WTC11 (cell line): ENCODE data around the gene IL6ST. TPM values are rescaled to one million over a fixed set of nuclear protein-coding genes. Genes with fewer than 3 reads are reported as not detected.

Experiments used
- ATAC-seq: fragments of 200-7000 bp; cut with Tn5 transposase; 2 replicates; pipeline ENCODE4 v1.10.0; 2021; ENCODE audit warnings: mild to moderate bottlenecking, moderate library complexity
- CTCF ChIA-PET: fragments of 300-600 bp; sonication (Branson Sonifier 250); formaldehyde crosslinking; loops from one replicate; lab custom pipeline; 2021; ENCODE audit warnings: antibody characterized with exemption; lab: Charles Lee
- POLR2A ChIA-PET: fragments of 350-600 bp; sonication (Branson Sonifier 250); formaldehyde crosslinking; loops from one replicate; lab custom pipeline; 2021; ENCODE audit warnings: antibody characterized with exemption; lab: Charles Lee
- DNase-seq: peaks from one replicate; pipeline ENCODE4 v3.0.0; 2021; ENCODE audit warnings: low spot score
- H3K27ac Mint-ChIP-seq: 2 replicates; pipeline ENCODE4 v1.8.0; 2021; ENCODE audit warnings: mixed read lengths
- H3K27me3 Mint-ChIP-seq: 2 replicates; pipeline ENCODE4 v1.8.0; 2021; ENCODE audit warnings: low read depth, mild to moderate bottlenecking, moderate library complexity, mixed read lengths
- H3K36me3 Mint-ChIP-seq: 2 replicates; pipeline ENCODE4 v1.8.0; 2021; ENCODE audit warnings: mixed read lengths
- H3K4me1 Mint-ChIP-seq: 2 replicates; pipeline ENCODE4 v1.8.0; 2022; ENCODE audit warnings: mixed read lengths
- H3K4me3 Mint-ChIP-seq: 2 replicates; pipeline ENCODE4 v1.8.0; 2021; ENCODE audit warnings: mild to moderate bottlenecking, moderate library complexity, mixed read lengths
- H3K9me3 Mint-ChIP-seq: 2 replicates; pipeline ENCODE4 v1.8.0; 2021; ENCODE audit warnings: mixed read lengths
- ATF1 ChIP-seq: sonication (generic); formaldehyde crosslinking; IDR thresholded peaks from 2 replicates; pipeline ENCODE4 v1.8.1; 2023; ENCODE audit warnings: mild to moderate bottlenecking, moderate library complexity, missing genetic modification reagents
- MXD4 ChIP-seq: fragments of 250-450 bp; sonication (Bioruptor Pico); IDR thresholded peaks from 2 replicates; pipeline ENCODE4 v1.8.0; 2021; ENCODE audit warnings: mild to moderate bottlenecking, moderate library complexity, borderline replicate concordance
- NFATC4 ChIP-seq: fragments of 250-450 bp; sonication (Bioruptor Pico); IDR thresholded peaks from 2 replicates; pipeline ENCODE4 v1.9.0; 2021; ENCODE audit warnings: mild to moderate bottlenecking
- NR3C1 ChIP-seq: sonication (generic); formaldehyde crosslinking; conservative IDR thresholded peaks from 2 replicates; pipeline ENCODE4 v1.8.1; 2023; ENCODE audit warnings: low read depth, mild to moderate bottlenecking, missing genetic modification reagents
- PRRX2 ChIP-seq: fragments of 250-450 bp; sonication (Bioruptor Pico); IDR thresholded peaks from 2 replicates; pipeline ENCODE4 v1.8.0; 2021; ENCODE audit warnings: mild to moderate bottlenecking
- SMAD4 ChIP-seq: sonication (generic); formaldehyde crosslinking; IDR thresholded peaks from 2 replicates; pipeline ENCODE4 v1.8.0; 2022; ENCODE audit warnings: mild to moderate bottlenecking, missing genetic modification reagents
- ZBTB21 ChIP-seq: sonication (generic); formaldehyde crosslinking; IDR thresholded peaks from 2 replicates; pipeline ENCODE4 v1.8.1; 2023; ENCODE audit warnings: mild to moderate bottlenecking, missing genetic modification reagents, borderline replicate concordance
- ZNF121 ChIP-seq: sonication (generic); formaldehyde crosslinking; IDR thresholded peaks from 2 replicates; pipeline ENCODE4 v1.8.0; 2023; ENCODE audit warnings: missing genetic modification reagents
- ZNF232 ChIP-seq: sonication (generic); formaldehyde crosslinking; IDR thresholded peaks from 2 replicates; pipeline ENCODE4 v1.8.0; 2022; ENCODE audit warnings: mild to moderate bottlenecking, missing genetic modification reagents
- ZNF396 ChIP-seq: fragments of 250-450 bp; sonication (Bioruptor Pico); IDR thresholded peaks from 2 replicates; pipeline ENCODE4 v1.8.0; 2021; ENCODE audit warnings: mild to moderate bottlenecking, moderate library complexity, borderline replicate concordance
- ZNF423 ChIP-seq: fragments of 250-450 bp; sonication (Bioruptor Pico); IDR thresholded peaks from 2 replicates; pipeline ENCODE4 v2.1.2; 2022; ENCODE audit warnings: mild to moderate bottlenecking, moderate library complexity
- ZNF671 ChIP-seq: fragments of 250-450 bp; sonication (Bioruptor Pico); IDR thresholded peaks from 2 replicates; pipeline ENCODE4 v1.8.0; 2021; ENCODE audit warnings: mild to moderate bottlenecking
- total RNA-seq: library from RNA; stranded (reverse); gene quantifications from 3 replicates; pipeline ENCODE4 v1.2.3, GENCODE V29; 2021
- TF ChIP-seq, protein P1 (sequence below): sonication (generic); formaldehyde crosslinking; IDR thresholded peaks from 2 replicates; pipeline ENCODE4 v1.8.0; 2022; ENCODE audit warnings: mild to moderate bottlenecking, missing genetic modification reagents
- TF ChIP-seq, protein P2 (sequence below): sonication (generic); formaldehyde crosslinking; IDR thresholded peaks from 2 replicates; pipeline ENCODE4 v1.8.0; 2023; ENCODE audit warnings: mild to moderate bottlenecking, missing genetic modification reagents
- TF ChIP-seq, protein P3 (sequence below): sonication (generic); formaldehyde crosslinking; IDR thresholded peaks from 2 replicates; pipeline ENCODE4 v1.8.1; 2023; ENCODE audit warnings: mild to moderate bottlenecking, missing genetic modification reagents, moderate library complexity
- TF ChIP-seq, protein P4 (sequence below): sonication (generic); formaldehyde crosslinking; IDR thresholded peaks from 2 replicates; pipeline ENCODE4 v1.8.0; 2022; ENCODE audit warnings: mild to moderate bottlenecking, missing genetic modification reagents
- TF ChIP-seq, protein P5 (sequence below): sonication (generic); formaldehyde crosslinking; IDR thresholded peaks from 2 replicates; pipeline ENCODE4 v1.8.1; 2022; ENCODE audit warnings: missing genetic modification reagents, borderline replicate concordance
- TF ChIP-seq, protein P6 (sequence below): fragments of 250-450 bp; sonication (Bioruptor Pico); conservative IDR thresholded peaks from 2 replicates; pipeline ENCODE4 v1.9.0; 2021; ENCODE audit warnings: mild to moderate bottlenecking
- TF ChIP-seq, protein P7 (sequence below): fragments of 250-450 bp; sonication (Bioruptor Pico); IDR thresholded peaks from 2 replicates; pipeline ENCODE4 v2.1.2; 2022; ENCODE audit warnings: mild to moderate bottlenecking, moderate library complexity
- TF ChIP-seq, protein P8 (sequence below): sonication (generic); formaldehyde crosslinking; IDR thresholded peaks from 2 replicates; pipeline ENCODE4 v1.8.1; 2023; ENCODE audit warnings: mild to moderate bottlenecking, missing genetic modification reagents, moderate library complexity
- TF ChIP-seq, protein P9 (sequence below): fragments of 250-450 bp; sonication (Bioruptor Pico); IDR thresholded peaks from 2 replicates; pipeline ENCODE4 v1.9.0; 2021; ENCODE audit warnings: mild to moderate bottlenecking
- TF ChIP-seq, protein P10 (sequence below): sonication (generic); formaldehyde crosslinking; conservative IDR thresholded peaks from 2 replicates; pipeline ENCODE4 v1.8.1; 2023; ENCODE audit warnings: mild to moderate bottlenecking, low read depth, missing genetic modification reagents, moderate library complexity

IL6ST gene
- total RNA-seq, 1 experiment from 2014 or later = 8.4 TPM

DNA sequence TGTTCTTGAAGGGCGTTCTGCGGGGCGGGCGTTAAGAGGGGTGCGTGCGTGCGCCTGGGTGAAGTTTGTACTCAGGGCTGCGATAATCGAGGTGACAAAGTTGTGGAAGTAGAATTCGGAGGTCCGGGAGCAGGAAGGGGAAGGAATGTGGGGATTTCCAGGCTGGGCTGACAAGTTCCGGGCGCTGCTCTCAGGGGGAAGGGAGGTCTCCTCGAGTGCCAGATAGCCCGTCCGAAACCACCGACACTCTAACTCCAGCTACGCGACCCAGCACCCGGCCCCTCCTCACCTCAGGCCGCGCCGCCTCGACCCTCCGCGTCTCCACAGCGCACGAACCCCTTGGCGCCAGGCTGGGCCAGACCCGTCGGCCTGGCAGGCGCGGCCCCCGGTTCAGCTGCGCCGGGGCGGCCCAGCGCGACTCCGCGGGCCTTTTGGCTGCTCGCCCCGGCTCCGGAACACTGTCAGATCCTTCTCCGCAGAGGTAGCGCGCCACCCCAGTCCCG lies at the start of gene IL6ST (continued):
- TF ChIP-seq ZNF423 = no peak
- TF ChIP-seq, protein P1, sequence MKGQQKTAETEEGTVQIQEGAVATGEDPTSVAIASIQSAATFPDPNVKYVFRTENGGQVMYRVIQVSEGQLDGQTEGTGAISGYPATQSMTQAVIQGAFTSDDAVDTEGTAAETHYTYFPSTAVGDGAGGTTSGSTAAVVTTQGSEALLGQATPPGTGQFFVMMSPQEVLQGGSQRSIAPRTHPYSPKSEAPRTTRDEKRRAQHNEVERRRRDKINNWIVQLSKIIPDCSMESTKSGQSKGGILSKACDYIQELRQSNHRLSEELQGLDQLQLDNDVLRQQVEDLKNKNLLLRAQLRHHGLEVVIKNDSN (CRISPR knock-in tag) = no peak
- TF ChIP-seq, protein P2, sequence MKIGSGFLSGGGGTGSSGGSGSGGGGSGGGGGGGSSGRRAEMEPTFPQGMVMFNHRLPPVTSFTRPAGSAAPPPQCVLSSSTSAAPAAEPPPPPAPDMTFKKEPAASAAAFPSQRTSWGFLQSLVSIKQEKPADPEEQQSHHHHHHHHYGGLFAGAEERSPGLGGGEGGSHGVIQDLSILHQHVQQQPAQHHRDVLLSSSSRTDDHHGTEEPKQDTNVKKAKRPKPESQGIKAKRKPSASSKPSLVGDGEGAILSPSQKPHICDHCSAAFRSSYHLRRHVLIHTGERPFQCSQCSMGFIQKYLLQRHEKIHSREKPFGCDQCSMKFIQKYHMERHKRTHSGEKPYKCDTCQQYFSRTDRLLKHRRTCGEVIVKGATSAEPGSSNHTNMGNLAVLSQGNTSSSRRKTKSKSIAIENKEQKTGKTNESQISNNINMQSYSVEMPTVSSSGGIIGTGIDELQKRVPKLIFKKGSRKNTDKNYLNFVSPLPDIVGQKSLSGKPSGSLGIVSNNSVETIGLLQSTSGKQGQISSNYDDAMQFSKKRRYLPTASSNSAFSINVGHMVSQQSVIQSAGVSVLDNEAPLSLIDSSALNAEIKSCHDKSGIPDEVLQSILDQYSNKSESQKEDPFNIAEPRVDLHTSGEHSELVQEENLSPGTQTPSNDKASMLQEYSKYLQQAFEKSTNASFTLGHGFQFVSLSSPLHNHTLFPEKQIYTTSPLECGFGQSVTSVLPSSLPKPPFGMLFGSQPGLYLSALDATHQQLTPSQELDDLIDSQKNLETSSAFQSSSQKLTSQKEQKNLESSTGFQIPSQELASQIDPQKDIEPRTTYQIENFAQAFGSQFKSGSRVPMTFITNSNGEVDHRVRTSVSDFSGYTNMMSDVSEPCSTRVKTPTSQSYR (CRISPR knock-in tag) = no peak
- TF ChIP-seq, protein P3, sequence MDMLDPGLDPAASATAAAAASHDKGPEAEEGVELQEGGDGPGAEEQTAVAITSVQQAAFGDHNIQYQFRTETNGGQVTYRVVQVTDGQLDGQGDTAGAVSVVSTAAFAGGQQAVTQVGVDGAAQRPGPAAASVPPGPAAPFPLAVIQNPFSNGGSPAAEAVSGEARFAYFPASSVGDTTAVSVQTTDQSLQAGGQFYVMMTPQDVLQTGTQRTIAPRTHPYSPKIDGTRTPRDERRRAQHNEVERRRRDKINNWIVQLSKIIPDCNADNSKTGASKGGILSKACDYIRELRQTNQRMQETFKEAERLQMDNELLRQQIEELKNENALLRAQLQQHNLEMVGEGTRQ (CRISPR knock-in tag) = no peak
- TF ChIP-seq, protein P4, sequence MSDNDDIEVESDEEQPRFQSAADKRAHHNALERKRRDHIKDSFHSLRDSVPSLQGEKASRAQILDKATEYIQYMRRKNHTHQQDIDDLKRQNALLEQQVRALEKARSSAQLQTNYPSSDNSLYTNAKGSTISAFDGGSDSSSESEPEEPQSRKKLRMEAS (CRISPR knock-in tag) = no peak; the same call in 1 of the 2 replicates
- TF ChIP-seq MXD4 (CRISPR knock-in tag) = no peak
- no peak for TF ChIP-seq ATF1 (CRISPR knock-in tag)
- no peak for TF ChIP-seq NR3C1
- TF ChIP-seq, protein P5, sequence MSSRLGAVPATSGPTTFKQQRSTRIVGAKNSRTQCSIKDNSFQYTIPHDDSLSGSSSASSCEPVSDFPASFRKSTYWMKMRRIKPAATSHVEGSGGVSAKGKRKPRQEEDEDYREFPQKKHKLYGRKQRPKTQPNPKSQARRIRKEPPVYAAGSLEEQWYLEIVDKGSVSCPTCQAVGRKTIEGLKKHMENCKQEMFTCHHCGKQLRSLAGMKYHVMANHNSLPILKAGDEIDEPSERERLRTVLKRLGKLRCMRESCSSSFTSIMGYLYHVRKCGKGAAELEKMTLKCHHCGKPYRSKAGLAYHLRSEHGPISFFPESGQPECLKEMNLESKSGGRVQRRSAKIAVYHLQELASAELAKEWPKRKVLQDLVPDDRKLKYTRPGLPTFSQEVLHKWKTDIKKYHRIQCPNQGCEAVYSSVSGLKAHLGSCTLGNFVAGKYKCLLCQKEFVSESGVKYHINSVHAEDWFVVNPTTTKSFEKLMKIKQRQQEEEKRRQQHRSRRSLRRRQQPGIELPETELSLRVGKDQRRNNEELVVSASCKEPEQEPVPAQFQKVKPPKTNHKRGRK (CRISPR knock-in tag) = no peak
- no peak; the same call in 1 of the 2 replicates for TF ChIP-seq ZBTB21

DNA sequence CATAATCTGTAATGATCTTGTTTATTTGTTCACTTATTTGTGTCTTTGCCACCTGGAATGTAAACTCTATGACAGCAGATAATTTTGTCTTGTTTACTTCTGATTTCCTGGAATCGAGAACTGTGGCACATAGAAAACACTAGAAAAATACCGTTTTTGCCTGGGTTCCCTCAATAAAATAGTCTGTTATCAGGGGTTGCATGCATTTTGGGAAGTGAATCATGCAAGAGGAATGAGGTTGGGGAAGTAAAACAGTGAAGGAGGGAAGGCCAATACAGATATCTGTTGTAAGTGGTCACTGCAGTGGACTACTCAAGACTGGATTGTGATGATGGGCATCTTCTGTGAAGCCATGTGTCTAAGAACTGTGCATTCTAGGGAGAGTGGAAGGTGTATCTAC lies 45.2 kb upstream of the IL6ST start:
- peaks cover 5% of the 10 kb centered on the region for H3K36me3 Mint-ChIP-seq
- H3K4me3 Mint-ChIP-seq = no peak overlapping the region
- ATAC-seq = no peak
- H3K27ac Mint-ChIP-seq = no peak overlapping the region
- peaks cover 15% of the 10 kb centered on the region for H3K9me3 Mint-ChIP-seq
- ChIA-PET POLR2A (no interaction called here), CTCF (no interaction called here)
- DNase-seq = no peak
- H3K27me3 Mint-ChIP-seq = peaks cover 2% of the 10 kb centered on the region; the same call in 1 of the 2 replicates
- H3K4me1 Mint-ChIP-seq = no peaks in the 10 kb centered on the region; the same call in 1 of the 2 replicates
- TF ChIP-seq ZNF232 (CRISPR knock-in tag) = no peak
- TF ChIP-seq, protein P6, sequence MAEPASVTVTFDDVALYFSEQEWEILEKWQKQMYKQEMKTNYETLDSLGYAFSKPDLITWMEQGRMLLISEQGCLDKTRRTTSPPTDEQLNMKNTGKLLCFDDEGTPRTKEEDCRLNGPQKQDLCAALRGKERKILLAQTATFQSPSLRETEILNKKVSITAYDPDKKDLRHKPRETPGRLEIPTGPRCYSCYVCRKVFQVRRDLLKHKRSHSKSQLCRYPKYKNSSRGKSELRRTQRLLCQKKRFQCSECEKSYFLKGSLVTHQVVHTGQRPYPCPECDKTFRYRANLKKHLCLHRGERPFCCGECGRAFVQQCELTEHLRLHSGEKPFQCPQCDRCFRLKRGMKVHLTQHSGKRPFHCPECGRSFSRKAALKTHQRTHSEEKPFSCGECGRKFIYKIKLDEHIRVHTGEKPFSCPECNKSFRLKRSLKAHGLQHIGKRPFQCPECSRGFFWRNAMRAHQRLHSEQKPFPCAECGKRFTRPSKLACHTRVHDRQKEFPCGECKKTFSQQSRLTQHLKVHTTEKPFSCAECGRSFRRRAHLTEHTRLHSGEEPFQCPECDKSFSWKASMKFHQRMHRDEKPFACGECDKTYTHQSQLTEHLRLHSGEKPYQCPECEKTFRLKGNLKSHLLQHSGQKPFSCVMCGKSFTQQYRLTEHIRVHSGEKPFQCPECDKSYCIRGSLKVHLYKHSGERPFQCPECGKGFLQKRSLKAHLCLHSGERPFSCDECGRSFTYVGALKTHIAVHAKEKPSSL (CRISPR knock-in tag) = no peak
- TF ChIP-seq, protein P7, sequence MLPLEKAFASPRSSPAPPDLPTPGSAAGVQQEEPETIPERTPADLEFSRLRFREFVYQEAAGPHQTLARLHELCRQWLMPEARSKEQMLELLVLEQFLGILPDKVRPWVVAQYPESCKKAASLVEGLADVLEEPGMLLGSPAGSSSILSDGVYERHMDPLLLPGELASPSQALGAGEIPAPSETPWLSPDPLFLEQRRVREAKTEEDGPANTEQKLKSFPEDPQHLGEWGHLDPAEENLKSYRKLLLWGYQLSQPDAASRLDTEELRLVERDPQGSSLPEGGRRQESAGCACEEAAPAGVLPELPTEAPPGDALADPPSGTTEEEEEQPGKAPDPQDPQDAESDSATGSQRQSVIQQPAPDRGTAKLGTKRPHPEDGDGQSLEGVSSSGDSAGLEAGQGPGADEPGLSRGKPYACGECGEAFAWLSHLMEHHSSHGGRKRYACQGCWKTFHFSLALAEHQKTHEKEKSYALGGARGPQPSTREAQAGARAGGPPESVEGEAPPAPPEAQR (CRISPR knock-in tag) = no peak
- no peak for TF ChIP-seq SMAD4 (CRISPR knock-in tag)
- TF ChIP-seq, protein P8, sequence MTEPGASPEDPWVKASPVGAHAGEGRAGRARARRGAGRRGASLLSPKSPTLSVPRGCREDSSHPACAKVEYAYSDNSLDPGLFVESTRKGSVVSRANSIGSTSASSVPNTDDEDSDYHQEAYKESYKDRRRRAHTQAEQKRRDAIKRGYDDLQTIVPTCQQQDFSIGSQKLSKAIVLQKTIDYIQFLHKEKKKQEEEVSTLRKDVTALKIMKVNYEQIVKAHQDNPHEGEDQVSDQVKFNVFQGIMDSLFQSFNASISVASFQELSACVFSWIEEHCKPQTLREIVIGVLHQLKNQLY (CRISPR knock-in tag) = no peak
- TF ChIP-seq, protein P4 (CRISPR knock-in tag) = no peak
- TF ChIP-seq PRRX2 (CRISPR knock-in tag) = no peak
- no peak for TF ChIP-seq NFATC4 (CRISPR knock-in tag)
- no peak for TF ChIP-seq ZNF671
- no peak for TF ChIP-seq ZNF121 (CRISPR knock-in tag)
- TF ChIP-seq ZNF396 (CRISPR knock-in tag) = no peak
- TF ChIP-seq, protein P9, sequence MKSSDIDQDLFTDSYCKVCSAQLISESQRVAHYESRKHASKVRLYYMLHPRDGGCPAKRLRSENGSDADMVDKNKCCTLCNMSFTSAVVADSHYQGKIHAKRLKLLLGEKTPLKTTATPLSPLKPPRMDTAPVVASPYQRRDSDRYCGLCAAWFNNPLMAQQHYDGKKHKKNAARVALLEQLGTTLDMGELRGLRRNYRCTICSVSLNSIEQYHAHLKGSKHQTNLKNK = no peak
- TF ChIP-seq MXD4 (CRISPR knock-in tag) = no peak
- TF ChIP-seq, protein P10, sequence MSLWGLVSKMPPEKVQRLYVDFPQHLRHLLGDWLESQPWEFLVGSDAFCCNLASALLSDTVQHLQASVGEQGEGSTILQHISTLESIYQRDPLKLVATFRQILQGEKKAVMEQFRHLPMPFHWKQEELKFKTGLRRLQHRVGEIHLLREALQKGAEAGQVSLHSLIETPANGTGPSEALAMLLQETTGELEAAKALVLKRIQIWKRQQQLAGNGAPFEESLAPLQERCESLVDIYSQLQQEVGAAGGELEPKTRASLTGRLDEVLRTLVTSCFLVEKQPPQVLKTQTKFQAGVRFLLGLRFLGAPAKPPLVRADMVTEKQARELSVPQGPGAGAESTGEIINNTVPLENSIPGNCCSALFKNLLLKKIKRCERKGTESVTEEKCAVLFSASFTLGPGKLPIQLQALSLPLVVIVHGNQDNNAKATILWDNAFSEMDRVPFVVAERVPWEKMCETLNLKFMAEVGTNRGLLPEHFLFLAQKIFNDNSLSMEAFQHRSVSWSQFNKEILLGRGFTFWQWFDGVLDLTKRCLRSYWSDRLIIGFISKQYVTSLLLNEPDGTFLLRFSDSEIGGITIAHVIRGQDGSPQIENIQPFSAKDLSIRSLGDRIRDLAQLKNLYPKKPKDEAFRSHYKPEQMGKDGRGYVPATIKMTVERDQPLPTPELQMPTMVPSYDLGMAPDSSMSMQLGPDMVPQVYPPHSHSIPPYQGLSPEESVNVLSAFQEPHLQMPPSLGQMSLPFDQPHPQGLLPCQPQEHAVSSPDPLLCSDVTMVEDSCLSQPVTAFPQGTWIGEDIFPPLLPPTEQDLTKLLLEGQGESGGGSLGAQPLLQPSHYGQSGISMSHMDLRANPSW (CRISPR knock-in tag) = no peak
